Fibroblast of lung (primary cell): ENCODE measurements around the gene PSMA5.

Experiments
- CTCF ChIP-seq, 2 donors: IDR thresholded peaks in 1 of 2; conservative IDR thresholded peaks in 1 of 2; 1 replicate in 1 of 2; 2 replicates in 1 of 2; pipeline ENCODE4 v1.5.1; 2011 to 2012; ENCODE audit warnings: low read length in 2 of 2, control low read depth in 1 of 2, inconsistent platforms in 1 of 2, low read depth in 1 of 2, mild to moderate bottlenecking in 1 of 2
- EZH2 ChIP-seq: IDR thresholded peaks from 2 replicates; pipeline ENCODE4 v1.5.1; 2012; ENCODE audit warnings: low read length, control low read depth, mild to moderate bottlenecking; ENCODE audit errors: missing control alignments

GRCh38 chr1:109381573-109381972 is 44.7 kb downstream of the PSMA5 start:
- TF ChIP-seq CTCF (conservative IDR thresholded peaks at IDR 0.05 in 1 of 2, IDR thresholded peaks at IDR 0.05 in 1 of 2; ENCODE audit: low read depth in 1 of 2, low read length in 2 of 2) (no peak), EZH2 (no peak)
